NOMO-1 treated with DMSO at 0.1 percent for 48 hours (cell line): ENCODE data around the gene CD244.
A peak's percentile ranks its signal among the peaks of the same experiment; 100 is the strongest.

ENCODE experiments used
- DNase-seq: peaks from one replicate; lab custom pipeline; 2025; ENCODE audit not compliant: unreplicated experiment; lab: John Stamatoyannopoulos, UW

Gene CD244

GRCh38 chr1:160814316-160814715, 48.4 kb downstream of the CD244 start:
- no peak for DNase-seq

- no peak for DNase-seq
Observed at GRCh38 chr1:160813215-160813614, 49.5 kb downstream of the CD244 start.

- DNase-seq: no peak
Observed at GRCh38 chr1:160811147-160811546, 51.5 kb downstream of the CD244 start.

- DNase-seq: no peak
Observed at GRCh38 chr1:160810486-160810885, 52.2 kb downstream of the CD244 start.

GRCh38 chr1:160808289-160808688, 54.4 kb downstream of the CD244 start:
- no peak for DNase-seq

- DNase-seq: no peak
Observed at GRCh38 chr1:160807738-160808137, 54.9 kb downstream of the CD244 start.

- no peak for DNase-seq
Observed at GRCh38 chr1:160807247-160807646, 55.4 kb downstream of the CD244 start.

GRCh38 chr1:160806784-160807183, 55.9 kb downstream of the CD244 start:
- DNase-seq: no peak

GRCh38 chr1:160806109-160806665, 56.5 kb downstream of the CD244 start:
- DNase-seq: no peak

- no peak for DNase-seq
Observed at GRCh38 chr1:160801836-160802580, 60.7 kb downstream of the CD244 start.

- DNase-seq: peak; percentile 16
Observed at GRCh38 chr1:160800645-160801408, 61.9 kb downstream of the CD244 start.

GRCh38 chr1:160800142-160800541, 62.5 kb downstream of the CD244 start:
- DNase-seq: no peak

GRCh38 chr1:160799641-160800040, 63.0 kb downstream of the CD244 start:
- DNase-seq: no peak

- DNase-seq: no peak
Observed at GRCh38 chr1:160798439-160798838, 64.2 kb downstream of the CD244 start.

- no peak for DNase-seq
Observed at GRCh38 chr1:160797861-160798273, 64.8 kb downstream of the CD244 start.

GRCh38 chr1:160797271-160797709, 65.4 kb downstream of the CD244 start:
- no peak for DNase-seq

GRCh38 chr1:160795951-160796383, 66.7 kb downstream of the CD244 start, which contains the start of gene LY9:
Gene LY9 (plus strand): TSS chr1:160796174. CDS start chr1:160796188, 14 bp downstream.
- peak; percentile 81 for DNase-seq

GRCh38 chr1:160794376-160794775, 68.3 kb downstream of the CD244 start:
- no peak for DNase-seq

GRCh38 chr1:160789702-160790611, 72.7 kb downstream of the CD244 start:
- DNase-seq: peak; percentile 64

GRCh38 chr1:160789051-160789701, 73.5 kb downstream of the CD244 start:
- no peak for DNase-seq
